ENCODE measurements around the gene TOLLIP. TPM values are rescaled to one million over a fixed set of nuclear protein-coding genes. Genes with fewer than 3 reads are reported as not detected.

The TOLLIP gene
- total RNA-seq, 4 donors from 2014 or later: 49.8 to 91.7 (median 85.0) TPM

DNA sequence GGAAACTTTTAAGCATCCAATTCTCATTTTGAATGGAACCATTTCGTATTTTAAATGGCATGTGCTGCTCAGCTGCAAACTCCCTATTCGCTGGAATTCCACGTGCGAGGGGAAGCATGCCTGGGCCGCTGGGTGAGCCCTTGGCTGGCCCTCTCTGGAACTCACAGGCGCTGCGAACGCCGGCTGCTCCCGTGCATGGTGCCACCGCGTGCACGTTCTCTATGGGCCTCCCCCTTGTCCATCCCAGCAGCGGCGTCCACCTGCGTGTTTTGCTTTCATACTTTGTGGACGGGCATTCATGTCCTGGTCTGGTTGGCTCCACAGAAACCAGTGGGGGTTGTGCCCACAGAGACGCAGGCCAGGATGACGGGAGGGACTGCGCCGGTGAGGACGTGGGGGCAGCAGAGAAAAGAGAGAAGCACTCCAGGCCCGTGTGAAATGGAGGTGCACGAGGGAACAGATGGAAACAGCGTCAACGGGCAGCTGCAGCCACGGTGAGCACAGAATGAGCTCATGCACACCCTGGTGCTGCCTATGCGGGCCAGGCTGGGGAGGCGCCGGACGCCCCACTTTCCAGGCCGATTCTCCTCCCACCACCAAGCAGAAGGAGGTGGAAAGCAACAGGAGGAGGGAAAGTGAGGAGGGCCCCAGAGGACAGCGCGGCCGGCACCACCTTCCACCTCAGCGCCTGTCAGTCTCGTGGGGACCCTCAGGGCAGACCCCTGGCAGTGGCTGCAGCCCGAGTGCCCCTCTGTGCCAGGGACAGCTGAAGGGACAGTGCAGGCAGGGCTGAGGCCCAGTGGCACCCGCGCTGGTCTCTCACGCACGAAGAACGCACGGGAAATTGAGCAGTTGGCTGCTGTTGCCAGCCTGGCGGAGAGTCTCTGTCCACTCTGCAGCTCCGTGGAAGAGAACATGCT, 29.1 kb downstream of the TOLLIP start:
- DNase-seq (no peak), ATAC-seq (no peak)
- in situ Hi-C loops (cut with MboI; ENCODE audit: low sequenced_read_pairs in 4 of 4) (no loop called here), intact Hi-C loops (cut with DNase I; ENCODE audit: low total_unique reads) (no loop called here)
- no peaks in the 10 kb centered on the region for H3K9me3 ChIP-seq
- H3K27ac ChIP-seq: no peak overlapping the region
- no peak overlapping the region for H3K4me3 ChIP-seq
- no peaks in the 10 kb centered on the region for H3K4me1 ChIP-seq
- no peaks in the 10 kb centered on the region for H3K27me3 ChIP-seq
- peaks cover 0 to 53% of the 10 kb centered on the region in 2 donors for H3K36me3 ChIP-seq
- TF ChIP-seq POLR2A (IDR thresholded peaks at IDR 0.05): no peak
- TF ChIP-seq CTCF (IDR thresholded peaks at IDR 0.05 in 4 of 5, conservative IDR thresholded peaks at IDR 0.05 in 1 of 5): no peak

DNA sequence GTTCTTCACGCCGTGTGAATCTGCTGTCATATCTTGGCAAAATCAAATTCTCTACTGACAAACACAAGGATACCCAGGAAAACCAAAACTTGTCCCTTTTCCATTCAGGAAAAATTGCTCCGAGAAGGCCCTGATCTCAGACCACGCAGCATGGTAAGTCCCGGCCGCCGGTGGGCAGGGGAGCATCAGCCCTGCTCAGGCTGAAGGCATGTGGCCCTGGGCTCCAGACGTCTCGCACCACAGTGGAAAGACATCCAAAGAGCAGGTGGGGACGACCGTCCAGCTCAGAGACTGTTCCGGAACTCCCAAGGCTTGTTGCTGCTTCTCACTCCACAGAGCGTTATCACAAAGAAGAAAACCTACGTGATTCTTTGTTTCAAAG, 29.8 kb downstream of the TOLLIP start:
- Histone ChIP-seq H3K9me3 (no peaks in the 10 kb centered on the region), H3K27me3 (no peaks in the 10 kb centered on the region), H3K27ac (no peak overlapping the region), H3K4me3 (no peak overlapping the region), H3K36me3 (peaks cover 0 to 52% of the 10 kb centered on the region in 2 donors), H3K4me1 (no peaks in the 10 kb centered on the region)
- ATAC-seq: no peak
- DNase-seq: no peak
- intact Hi-C loops (cut with DNase I; ENCODE audit: low total_unique reads) (no loop called here), in situ Hi-C loops (cut with MboI; ENCODE audit: low sequenced_read_pairs in 4 of 4) (no loop called here)
- TF ChIP-seq CTCF (IDR thresholded peaks at IDR 0.05 in 4 of 5, conservative IDR thresholded peaks at IDR 0.05 in 1 of 5) (no peak), POLR2A (IDR thresholded peaks at IDR 0.05) (no peak)

DNA sequence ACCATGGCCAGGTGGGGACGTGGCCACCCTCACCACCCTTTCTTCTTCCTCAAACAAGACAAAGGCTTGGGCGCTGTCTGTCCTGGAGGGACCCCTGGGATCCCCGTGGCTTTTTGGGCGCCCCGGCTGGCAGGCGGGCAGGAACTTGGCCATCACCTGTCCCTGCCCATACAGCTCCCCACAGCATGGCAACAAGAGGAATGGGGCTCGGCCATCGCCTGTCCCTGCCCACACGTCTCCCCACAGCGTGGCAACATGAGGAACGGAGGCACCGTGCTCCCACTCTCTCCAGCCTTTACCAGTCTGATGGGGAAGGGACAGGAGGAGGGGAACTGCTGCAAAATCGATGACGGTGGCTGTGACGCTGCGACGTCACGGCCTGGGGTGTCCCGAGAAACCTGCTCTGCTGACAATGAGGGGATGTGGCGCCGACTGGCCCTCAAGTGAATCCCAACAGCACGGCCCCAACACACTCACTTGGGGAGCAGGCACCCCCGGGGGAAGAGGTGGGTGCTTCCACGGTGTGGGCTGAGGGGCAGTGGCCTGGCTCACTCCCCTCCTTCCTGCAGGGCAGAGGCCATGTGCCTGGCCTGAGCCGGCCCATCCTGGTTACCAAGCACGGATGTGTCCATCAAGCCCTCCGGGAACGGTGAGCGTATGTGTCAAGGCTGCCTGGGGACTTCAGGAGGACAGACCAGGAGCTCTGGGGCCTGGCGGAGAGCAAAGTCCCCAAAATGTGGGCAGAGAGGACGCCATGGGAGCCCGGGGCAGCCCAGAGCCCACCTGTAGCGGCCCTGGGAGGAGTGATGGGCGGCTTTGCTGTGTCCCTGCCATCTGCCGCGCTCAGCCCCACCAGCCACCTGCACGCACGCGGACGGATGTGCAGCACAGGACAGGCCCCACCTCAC, 30.4 kb downstream of the TOLLIP start:
- in situ Hi-C loops (cut with MboI; ENCODE audit: low sequenced_read_pairs in 4 of 4) (no loop called here), intact Hi-C loops (cut with DNase I; ENCODE audit: low total_unique reads) (no loop called here)
- peaks cover 0 to 48% of the 10 kb centered on the region in 2 donors for H3K36me3 ChIP-seq
- ATAC-seq (no peak), DNase-seq (no peak)
- H3K27me3 ChIP-seq: no peaks in the 10 kb centered on the region
- H3K4me1 ChIP-seq: no peaks in the 10 kb centered on the region
- no peaks in the 10 kb centered on the region for H3K9me3 ChIP-seq
- no peak overlapping the region for H3K27ac ChIP-seq
- H3K4me3 ChIP-seq: no peak overlapping the region
- TF ChIP-seq POLR2A (IDR thresholded peaks at IDR 0.05) (no peak), CTCF (IDR thresholded peaks at IDR 0.05 in 4 of 5, conservative IDR thresholded peaks at IDR 0.05 in 1 of 5) (no peak)

DNA sequence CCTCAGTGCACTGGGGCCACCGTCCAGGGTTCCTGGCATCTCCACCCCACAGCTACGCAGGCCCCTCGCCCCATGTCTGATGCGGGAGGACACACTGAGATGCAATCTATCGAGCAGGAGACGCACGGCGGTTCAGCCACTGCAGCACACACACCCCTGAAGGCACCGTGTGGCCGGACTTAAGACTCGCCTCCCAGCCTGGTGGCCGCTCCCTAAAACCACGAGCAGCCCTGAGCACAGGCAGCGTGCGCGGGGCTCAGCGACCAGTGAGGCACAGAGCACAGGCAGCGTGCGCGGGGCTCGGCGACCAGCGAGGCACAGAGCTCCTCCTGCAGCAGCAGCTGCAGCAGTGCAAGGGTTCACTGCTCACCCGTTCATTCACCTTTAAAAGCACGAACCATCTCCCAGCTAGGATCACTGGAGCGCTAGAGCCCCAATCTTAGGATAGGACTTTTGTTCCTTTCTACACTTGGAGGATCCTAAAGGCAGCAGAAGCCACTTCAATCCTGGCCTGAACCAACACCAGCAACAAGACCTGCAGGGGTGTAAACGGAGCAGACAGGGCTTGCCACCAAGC, 31.4 kb downstream of the TOLLIP start:
- H3K27me3 ChIP-seq: no peaks in the 10 kb centered on the region
- H3K9me3 ChIP-seq: no peaks in the 10 kb centered on the region
- no peak overlapping the region for H3K4me3 ChIP-seq
- in situ Hi-C loops (cut with MboI; ENCODE audit: low sequenced_read_pairs in 4 of 4) (no loop called here), intact Hi-C loops (cut with DNase I; ENCODE audit: low total_unique reads) (no loop called here)
- DNase-seq (no peak), ATAC-seq (no peak)
- peaks cover 0 to 38% of the 10 kb centered on the region in 2 donors for H3K36me3 ChIP-seq
- no peak for TF ChIP-seq POLR2A (IDR thresholded peaks at IDR 0.05)
- no peak for TF ChIP-seq CTCF (IDR thresholded peaks at IDR 0.05 in 4 of 5, conservative IDR thresholded peaks at IDR 0.05 in 1 of 5)
- H3K4me1 ChIP-seq: no peaks in the 10 kb centered on the region
- no peak overlapping the region for H3K27ac ChIP-seq
